SJCRH30 (cell line): Measurements from ENCODE around the gene ZNF443. TPM values are rescaled to one million over a fixed set of nuclear protein-coding genes. Genes with fewer than 3 reads are reported as not detected.
"Not testable (repeated sequence)": the region's sequence is repeated elsewhere in the genome, so short reads cannot be mapped to it uniquely, and the experiment has no call there.

Experiments used
- DNase-seq, 2 experiments: peaks; one replicate each; pipeline ENCODE4 v3.0.0-alpha.2; 2015 to 2020
- H3K27ac ChIP-seq: fragments of 250-450 bp; sonication (Bioruptor Pico); 2 replicates; pipeline ENCODE4 v1.5.1; 2020; ENCODE audit warnings: mild to moderate bottlenecking, moderate library complexity
- H3K27me3 ChIP-seq: fragments of 250-450 bp; sonication (Bioruptor Pico); 2 replicates; pipeline ENCODE4 v1.5.1; 2020; ENCODE audit warnings: mild to moderate bottlenecking, moderate library complexity
- H3K36me3 ChIP-seq: fragments of 250-450 bp; sonication (Bioruptor Pico); 2 replicates; pipeline ENCODE4 v1.5.1; 2020; ENCODE audit warnings: mild to moderate bottlenecking, moderate library complexity
- H3K4me1 ChIP-seq: fragments of 250-450 bp; sonication (Bioruptor Pico); 2 replicates; pipeline ENCODE4 v1.5.1; 2020; ENCODE audit warnings: mild to moderate bottlenecking, moderate library complexity
- H3K4me3 ChIP-seq: fragments of 250-450 bp; sonication (Bioruptor Pico); 2 replicates; pipeline ENCODE4 v1.5.1; 2020; ENCODE audit warnings: mild to moderate bottlenecking, moderate library complexity
- H3K9me3 ChIP-seq: fragments of 250-450 bp; sonication (Bioruptor Pico); replicated peaks from 2 replicates; pipeline ENCODE4 v1.5.1; 2020; ENCODE audit warnings: mild to moderate bottlenecking, moderate library complexity
- total RNA-seq: library from RNA; depleted of rRNA; stranded (reverse); fragments of >200 nt; shearing (Covaris generic); gene quantifications from 2 replicates; pipeline ENCODE4 v1.2.3, GENCODE V29; 2014

ZNF443 gene
- total RNA-seq, 1 experiment from 2014 or later, result 12.0 TPM

GRCh38 chr19:12453495-12453894 lies 12.7 kb upstream of the ZNF443 start:
- DNase-seq, result no peak
- H3K9me3 ChIP-seq, result peaks cover 46% of the 10 kb centered on the region
- H3K4me3 ChIP-seq, result no peak overlapping the region
- H3K4me1 ChIP-seq, result no peaks in the 10 kb centered on the region
- no peak overlapping the region for H3K27ac ChIP-seq
- peaks cover 8% of the 10 kb centered on the region for H3K36me3 ChIP-seq
- H3K27me3 ChIP-seq, result no peaks in the 10 kb centered on the region

- Histone ChIP-seq H3K36me3 (no peaks in the 10 kb centered on the region), H3K27me3 (no peaks in the 10 kb centered on the region), H3K9me3 (peaks cover 29% of the 10 kb centered on the region), H3K27ac (no peak overlapping the region), H3K4me3 (no peak overlapping the region), H3K4me1 (no peaks in the 10 kb centered on the region)
- no peak for DNase-seq
Observed at GRCh38 chr19:12450844-12451243, 10.0 kb upstream of the ZNF443 start.

GRCh38 chr19:12448808-12449207 lies 8.0 kb upstream of the ZNF443 start:
- no peak overlapping the region for H3K4me3 ChIP-seq
- peaks cover 29% of the 10 kb centered on the region for H3K9me3 ChIP-seq
- H3K27me3 ChIP-seq, result no peaks in the 10 kb centered on the region
- H3K36me3 ChIP-seq, result no peaks in the 10 kb centered on the region
- no peak overlapping the region for H3K27ac ChIP-seq
- H3K4me1 ChIP-seq, result no peaks in the 10 kb centered on the region
- no peak for DNase-seq

- peaks cover 12% of the 10 kb centered on the region; the same call in 1 of the 2 replicates for H3K9me3 ChIP-seq
- H3K4me1 ChIP-seq, H3K36me3 ChIP-seq, H3K27me3 ChIP-seq, H3K27ac ChIP-seq: not testable (repeated sequence)
- H3K4me3 ChIP-seq, result peak overlapping the region; percentile 75
- peak; percentile 42 to 58 for DNase-seq
Observed at GRCh38 chr19:12439686-12440540, 908 bp downstream of the ZNF443 start.

GRCh38 chr19:12430726-12431299 lies 10.0 kb downstream of the ZNF443 start:
- H3K27me3 ChIP-seq, H3K4me1 ChIP-seq, H3K4me3 ChIP-seq, H3K27ac ChIP-seq, DNase-seq, H3K9me3 ChIP-seq: not testable (repeated sequence)
- peaks cover 10% of the 10 kb centered on the region for H3K36me3 ChIP-seq

- Histone ChIP-seq H3K36me3 (peaks cover 11% of the 10 kb centered on the region), H3K9me3 (peaks cover 12% of the 10 kb centered on the region), H3K27me3 (no peaks in the 10 kb centered on the region), H3K4me1 (no peaks in the 10 kb centered on the region), H3K27ac (no peak overlapping the region), H3K4me3 (no peak overlapping the region)
- no peak for DNase-seq
Observed at GRCh38 chr19:12425888-12426274, 14.9 kb downstream of the ZNF443 start.

GRCh38 chr19:12425236-12425887 lies 15.5 kb downstream of the ZNF443 start:
- Histone ChIP-seq H3K4me3 (no peak overlapping the region), H3K4me1 (no peaks in the 10 kb centered on the region), H3K27ac (no peak overlapping the region), H3K9me3 (peaks cover 12% of the 10 kb centered on the region), H3K27me3 (no peaks in the 10 kb centered on the region), H3K36me3 (peaks cover 11% of the 10 kb centered on the region)
- no peak for DNase-seq

- H3K9me3 ChIP-seq, H3K4me3 ChIP-seq, H3K27ac ChIP-seq, DNase-seq, H3K4me1 ChIP-seq, H3K36me3 ChIP-seq, H3K27me3 ChIP-seq: not testable (repeated sequence)
Observed at GRCh38 chr19:12417273-12417672, 23.5 kb downstream of the ZNF443 start.

GRCh38 chr19:12411893-12412292 lies 28.9 kb downstream of the ZNF443 start:
- Histone ChIP-seq H3K4me3 (no peak overlapping the region), H3K27me3 (no peaks in the 10 kb centered on the region), H3K36me3 (no peaks in the 10 kb centered on the region), H3K9me3 (no peaks in the 10 kb centered on the region), H3K4me1 (no peaks in the 10 kb centered on the region), H3K27ac (no peak overlapping the region)
- DNase-seq, result no peak

- Histone ChIP-seq H3K9me3 (peaks cover 8% of the 10 kb centered on the region), H3K4me3 (peak within 1 kb of the TSS; percentile 94), H3K36me3 (no peaks in the 10 kb centered on the region; the same call in 1 of the 2 replicates), H3K4me1 (no peaks in the 10 kb centered on the region), H3K27ac (peak within 1 kb of the TSS; percentile 46), H3K27me3 (no peaks in the 10 kb centered on the region)
- peak; percentile 98 to 99 for DNase-seq
Observed at GRCh38 chr19:12400633-12401502, 40.0 kb downstream of the ZNF443 start, which contains the start of gene ZNF799. TSS of gene ZNF799 (minus strand) at chr19:12401271. CDS start at chr19:12401070, 201 bp downstream.

GRCh38 chr19:12399901-12400632 lies 40.8 kb downstream of the ZNF443 start:
- not testable (repeated sequence) for H3K9me3 ChIP-seq, H3K27ac ChIP-seq, H3K4me1 ChIP-seq, H3K36me3 ChIP-seq, H3K27me3 ChIP-seq
- DNase-seq, result peak; percentile 40 to 64
- H3K4me3 ChIP-seq, result peak overlapping the region; percentile 94

- not testable (repeated sequence) for DNase-seq, H3K27ac ChIP-seq, H3K4me1 ChIP-seq, H3K4me3 ChIP-seq, H3K27me3 ChIP-seq
- Histone ChIP-seq H3K9me3 (peaks cover 12% of the 10 kb centered on the region), H3K36me3 (peaks cover 25% of the 10 kb centered on the region)
Observed at GRCh38 chr19:12391148-12391547, 49.7 kb downstream of the ZNF443 start.

GRCh38 chr19:12386365-12386764 lies 54.5 kb downstream of the ZNF443 start:
- H3K36me3 ChIP-seq, result peaks cover 21% of the 10 kb centered on the region
- not testable (repeated sequence) for H3K4me3 ChIP-seq, H3K27me3 ChIP-seq, H3K4me1 ChIP-seq, H3K27ac ChIP-seq, DNase-seq
- peaks cover 12% of the 10 kb centered on the region for H3K9me3 ChIP-seq

- Histone ChIP-seq H3K27me3 (no peaks in the 10 kb centered on the region), H3K27ac (no peak overlapping the region), H3K36me3 (no peaks in the 10 kb centered on the region), H3K4me1 (no peaks in the 10 kb centered on the region), H3K9me3 (peaks cover 18% of the 10 kb centered on the region), H3K4me3 (no peak overlapping the region)
- DNase-seq, result no peak
Observed at GRCh38 chr19:12380444-12380737, 60.4 kb downstream of the ZNF443 start.
